Stomach (tissue), 19 donors: Measurements from ENCODE around the gene OR4D11. TPM values are rescaled to one million over a fixed set of nuclear protein-coding genes. Genes with fewer than 3 reads are reported as not detected.
A peak's percentile ranks its signal among the peaks of the same experiment; 100 is the strongest.

Experiments used
- DNase-seq, 2 donors: peaks; one replicate each; pipeline versions ENCODE4 v3.0.0 to v3.0.0-alpha.2; 2013 to 2019
- H3K27ac ChIP-seq, 5 donors: fragments of 200-600 bp in 4 of 5; sonication (generic) in 4 of 5; one replicate each; pipeline ENCODE4 v1.5.1; 2013 to 2019; ENCODE audit warnings: mild to moderate bottlenecking in 1 of 5, moderate library complexity in 1 of 5
- H3K27me3 ChIP-seq, 3 donors: fragments of 200-600 bp; sonication (generic); one replicate each; pipeline ENCODE4 v1.5.1; 2017 to 2019; ENCODE audit warnings: mixed run types in 1 of 3
- H3K36me3 ChIP-seq, 4 donors: fragments of 200-600 bp; sonication (generic); 1 replicate in 3 of 4; 2 replicates in 1 of 4; pipeline ENCODE4 v1.5.1; 2016 to 2019
- H3K4me1 ChIP-seq, 4 donors: fragments of 200-600 bp; sonication (generic); one replicate each; pipeline ENCODE4 v1.5.1; 2016 to 2019
- H3K4me3 ChIP-seq, 4 donors: fragments of 200-600 bp; sonication (generic) in 3 of 4; one replicate each; pipeline ENCODE4 v1.5.1; 2016 to 2019; ENCODE audit warnings: mild to moderate bottlenecking in 1 of 4
- H3K9me3 ChIP-seq, 4 donors: fragments of 200-600 bp; sonication (generic); one replicate each; pipeline ENCODE4 v1.5.1; 2016 to 2019
- EP300 ChIP-seq: sonication (generic); formaldehyde crosslinking; IDR thresholded peaks from one replicate; pipeline ENCODE4 v1.6.1; 2017; ENCODE audit warnings: antibody characterized with exemption
- POLR2A ChIP-seq, 4 donors: fragments of 450-650 bp; IDR thresholded peaks; one replicate each; pipeline ENCODE4 v1.6.1; 2016; ENCODE audit warnings: antibody characterized with exemption in 4 of 4, control low read depth in 2 of 4, mild to moderate bottlenecking in 1 of 4, moderate library complexity in 1 of 4
- POLR2AphosphoS5 ChIP-seq, 3 donors: sonication (generic); formaldehyde crosslinking; IDR thresholded peaks; one replicate each; pipeline ENCODE4 v1.6.1; 2016; ENCODE audit warnings: antibody characterized with exemption in 3 of 3
- WGBS, 5 donors: extraction: QIAGEN DNeasy Blood & Tissue Kit in 3 of 5; methylation state at CpG; one replicate each; pipeline versions ENCODE4 v1.1.5 to v1.1.7; 2013 to 2018; 5-methylcytosine and 5-hydroxymethylcytosine counted together
- intact Hi-C: fragments of 100-400 bp; cut with DNase I; formaldehyde crosslinking; loops from one replicate; pipeline ENCODE4 v1.15.1; 2023; ENCODE audit warnings: low total_unique reads
- long read RNA-seq, 10 donors: transcript quantifications; one replicate each; lab custom pipeline, GENCODE V29; 2026
- polyA plus RNA-seq, 3 donors: library from polyadenylated mRNA; stranded (reverse); fragments of 200-250 nt; gene quantifications; one replicate each; pipeline ENCODE4 v1.2.3, GENCODE V29; 2013
- total RNA-seq, 5 donors: library from RNA; depleted of rRNA; stranded (reverse); fragments of >200 nt; gene quantifications; one replicate each; pipeline versions ENCODE4 v1.1.0 to v1.2.3, GENCODE V29; 2014 to 2016
- TF ChIP-seq, protein P1 (sequence below), 7 experiments: fragments of 450-650 bp in 4 of 7; fragments of 200-600 bp in 3 of 7; sonication (generic) in 3 of 7; IDR thresholded peaks; one replicate each; pipeline ENCODE4 v1.5.1; 2016 to 2019; ENCODE audit warnings: antibody characterized with exemption in 7 of 7, control low read depth in 2 of 7, mild to moderate bottlenecking in 1 of 7
- donor health status: healthy with polysubstance abuse.
- donor health status: Bipolar disorder and iron deficiency.
- donor health status: healthy.

Gene OR4D11
- total RNA-seq: not detected
- polyA plus RNA-seq: not detected
- long read RNA-seq, donor 1: 0 reads
- long read RNA-seq, donor 2: 0 reads
- long read RNA-seq, donor 3: 0 reads
- long read RNA-seq, donor 4: 0 reads
- long read RNA-seq, donor 5: 0 reads
- long read RNA-seq, donor 6: 0 reads
- long read RNA-seq, donor 7: 0 reads
- long read RNA-seq, donor 8: 0 reads
- long read RNA-seq, donor 9: 0 reads
- long read RNA-seq, donor 10: 0 reads

DNA sequence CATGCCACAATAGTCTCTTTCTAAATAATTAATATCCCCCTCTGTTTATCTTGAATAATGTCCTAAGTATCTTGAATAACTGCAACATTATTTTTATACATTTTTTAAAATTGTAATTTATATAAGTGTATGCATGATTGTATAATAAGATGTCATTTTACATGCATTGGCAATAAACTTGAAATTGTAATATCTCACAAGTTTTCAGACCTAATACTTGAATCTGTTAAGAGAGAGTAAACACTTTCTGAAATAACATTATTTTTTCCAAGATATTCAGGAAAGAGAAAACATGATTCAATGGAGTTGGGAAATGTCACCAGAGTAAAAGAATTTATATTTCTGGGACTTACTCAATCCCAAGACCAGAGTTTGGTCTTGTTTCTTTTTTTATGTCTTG is at the start of gene OR4D11:
OR4D11 (plus strand) TSS at position 301 of the 400 bp plus-strand sequence; CDS start at position 301, 0 bp downstream.
- intact Hi-C loops: no loop called here
- no peak for DNase-seq
- no peak within 1 kb of the TSS for H3K27ac ChIP-seq
- H3K9me3 ChIP-seq: no peaks in the 10 kb centered on the region
- TF ChIP-seq, protein P1, sequence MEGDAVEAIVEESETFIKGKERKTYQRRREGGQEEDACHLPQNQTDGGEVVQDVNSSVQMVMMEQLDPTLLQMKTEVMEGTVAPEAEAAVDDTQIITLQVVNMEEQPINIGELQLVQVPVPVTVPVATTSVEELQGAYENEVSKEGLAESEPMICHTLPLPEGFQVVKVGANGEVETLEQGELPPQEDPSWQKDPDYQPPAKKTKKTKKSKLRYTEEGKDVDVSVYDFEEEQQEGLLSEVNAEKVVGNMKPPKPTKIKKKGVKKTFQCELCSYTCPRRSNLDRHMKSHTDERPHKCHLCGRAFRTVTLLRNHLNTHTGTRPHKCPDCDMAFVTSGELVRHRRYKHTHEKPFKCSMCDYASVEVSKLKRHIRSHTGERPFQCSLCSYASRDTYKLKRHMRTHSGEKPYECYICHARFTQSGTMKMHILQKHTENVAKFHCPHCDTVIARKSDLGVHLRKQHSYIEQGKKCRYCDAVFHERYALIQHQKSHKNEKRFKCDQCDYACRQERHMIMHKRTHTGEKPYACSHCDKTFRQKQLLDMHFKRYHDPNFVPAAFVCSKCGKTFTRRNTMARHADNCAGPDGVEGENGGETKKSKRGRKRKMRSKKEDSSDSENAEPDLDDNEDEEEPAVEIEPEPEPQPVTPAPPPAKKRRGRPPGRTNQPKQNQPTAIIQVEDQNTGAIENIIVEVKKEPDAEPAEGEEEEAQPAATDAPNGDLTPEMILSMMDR (IDR thresholded peaks at IDR 0.05): no peak
- no peak for TF ChIP-seq EP300
- no peak for TF ChIP-seq POLR2A (IDR thresholded peaks at IDR 0.05)
- no peak for TF ChIP-seq POLR2AphosphoS5 (IDR thresholded peaks at IDR 0.05)
- no peaks in the 10 kb centered on the region for H3K4me1 ChIP-seq
- no peaks in the 10 kb centered on the region for H3K27me3 ChIP-seq
- no peak within 1 kb of the TSS for H3K4me3 ChIP-seq
- H3K36me3 ChIP-seq: no peaks in the 10 kb centered on the region

DNA sequence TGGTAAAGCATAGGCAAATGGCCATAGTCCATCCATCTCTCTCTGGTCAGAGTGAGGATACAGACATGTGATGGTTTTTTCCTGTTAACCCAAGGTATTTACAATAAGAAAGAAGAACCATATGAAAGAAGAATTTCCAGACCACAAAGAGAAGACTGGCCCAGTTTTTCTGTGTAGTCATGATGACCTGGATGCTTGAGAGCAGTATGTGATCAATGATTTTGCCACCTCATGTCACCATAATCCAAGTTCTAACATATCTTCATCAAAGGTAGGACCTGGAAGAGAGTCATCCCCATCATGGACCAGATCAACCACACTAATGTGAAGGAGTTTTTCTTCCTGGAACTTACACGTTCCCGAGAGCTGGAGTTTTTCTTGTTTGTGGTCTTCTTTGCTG is 46.7 kb upstream of the OR4D11 start, which contains the start of gene OR4D6:
OR4D6 (plus strand) TSS at position 301 of the 400 bp plus-strand sequence; CDS start at position 301, 0 bp downstream.
- Histone ChIP-seq H3K4me1 (no peaks in the 10 kb centered on the region), H3K9me3 (no peaks in the 10 kb centered on the region), H3K27ac (no peak within 1 kb of the TSS), H3K4me3 (no peak within 1 kb of the TSS), H3K27me3 (no peaks in the 10 kb centered on the region), H3K36me3 (no peaks in the 10 kb centered on the region)
- DNase-seq: no peak
- intact Hi-C loops: no loop called here
- no peak for TF ChIP-seq POLR2AphosphoS5 (IDR thresholded peaks at IDR 0.05)
- WGBS, 5 donors: 74 to 98% (median 92%) methylated on average over 2 of the region's 2 CpGs

DNA sequence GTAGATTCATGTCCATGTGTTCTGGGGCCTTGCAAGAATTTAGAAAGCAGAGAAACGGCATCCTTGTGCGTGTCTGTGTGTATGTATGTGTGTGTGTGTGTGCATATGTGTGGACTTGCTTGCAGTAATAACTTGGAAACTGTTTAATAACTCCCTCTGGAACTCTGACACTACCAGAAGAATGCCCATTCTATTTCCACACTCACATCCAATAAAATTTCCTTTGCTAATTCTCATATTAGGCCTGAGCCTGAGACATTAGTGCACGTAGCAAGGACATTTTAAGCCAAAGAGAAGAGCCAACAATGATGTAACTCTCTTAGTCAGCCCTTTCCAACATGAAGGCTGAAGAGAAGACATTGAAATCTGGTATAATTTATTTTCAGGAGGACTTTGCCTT is 43.5 kb upstream of the OR4D11 start:
- no peaks in the 10 kb centered on the region for H3K4me1 ChIP-seq
- 63 to 93% (median 74%) methylated on average over 3 of the region's 3 CpGs for WGBS, 5 donors
- H3K27ac ChIP-seq: no peak overlapping the region
- no peak for TF ChIP-seq POLR2A (IDR thresholded peaks at IDR 0.05)
- TF ChIP-seq, protein P1 (IDR thresholded peaks at IDR 0.05): no peak
- TF ChIP-seq EP300: no peak
- no peak for TF ChIP-seq POLR2AphosphoS5 (IDR thresholded peaks at IDR 0.05)
- H3K9me3 ChIP-seq: no peaks in the 10 kb centered on the region
- intact Hi-C loops: no loop called here
- no peak for DNase-seq
- no peaks in the 10 kb centered on the region for H3K27me3 ChIP-seq
- H3K4me3 ChIP-seq: no peak overlapping the region
- no peaks in the 10 kb centered on the region for H3K36me3 ChIP-seq

DNA sequence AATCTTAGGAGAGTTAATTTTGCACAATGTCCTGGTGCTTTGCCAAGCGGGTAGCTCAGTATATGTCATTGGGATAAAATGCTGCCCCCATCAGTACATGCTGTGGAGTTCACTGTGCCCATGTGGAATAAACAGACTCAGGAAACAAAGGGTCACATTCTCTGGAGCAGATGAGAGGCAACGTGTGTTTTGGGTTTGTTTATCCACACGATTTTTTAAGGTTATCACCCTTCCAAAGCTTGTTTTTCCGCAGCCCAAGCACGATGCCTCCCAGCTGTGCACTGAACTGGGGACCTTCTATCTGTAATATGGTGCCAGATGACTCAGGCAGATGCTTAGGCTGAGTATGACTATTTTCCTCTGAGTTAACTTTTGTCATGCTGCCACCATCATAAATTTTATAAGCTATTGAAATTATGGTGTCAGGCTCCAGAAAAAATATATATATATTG is 40.2 kb upstream of the OR4D11 start:
- 36 to 44% (median 41%) methylated on average over 5 of the region's 5 CpGs for WGBS, 5 donors
- Histone ChIP-seq H3K27ac (no peak overlapping the region), H3K4me1 (no peaks in the 10 kb centered on the region), H3K27me3 (no peaks in the 10 kb centered on the region), H3K36me3 (no peaks in the 10 kb centered on the region), H3K4me3 (no peak overlapping the region), H3K9me3 (no peaks in the 10 kb centered on the region)
- DNase-seq: peak in 1 of 2 donors; percentile 47
- intact Hi-C loops: no loop called here
- TF ChIP-seq, protein P1 (IDR thresholded peaks at IDR 0.05): no peak
- TF ChIP-seq EP300: no peak
- no peak for TF ChIP-seq POLR2AphosphoS5 (IDR thresholded peaks at IDR 0.05)
- no peak for TF ChIP-seq POLR2A (IDR thresholded peaks at IDR 0.05)

DNA sequence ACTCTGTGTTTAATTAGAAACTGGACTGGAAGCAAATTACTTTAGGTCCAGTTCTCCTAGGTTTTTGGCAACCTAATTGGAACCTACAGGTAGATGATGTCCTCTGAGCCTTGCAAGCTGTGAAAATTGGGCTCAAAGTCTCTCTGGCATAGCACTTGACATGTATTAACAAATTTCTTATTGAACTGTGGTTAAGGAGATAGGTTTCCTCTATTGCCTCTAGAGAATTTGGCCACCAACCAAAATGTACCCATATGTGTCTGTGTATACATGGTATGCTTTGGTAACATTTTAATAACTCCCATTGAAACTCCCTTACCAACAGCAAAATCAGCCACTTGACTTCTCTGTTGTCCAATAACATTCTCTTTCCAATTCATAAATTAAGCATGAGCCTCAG is 30.4 kb upstream of the OR4D11 start, which contains the start of gene OR4D10:
OR4D10 (plus strand) TSS at position 301 of the 400 bp plus-strand sequence. CDS start 4,115 bp downstream, outside the sequence.
- Histone ChIP-seq H3K27me3 (no peaks in the 10 kb centered on the region), H3K27ac (no peak within 1 kb of the TSS), H3K4me3 (no peak within 1 kb of the TSS), H3K4me1 (no peaks in the 10 kb centered on the region), H3K36me3 (no peaks in the 10 kb centered on the region), H3K9me3 (no peaks in the 10 kb centered on the region)
- intact Hi-C loops: no loop called here
- TF ChIP-seq POLR2A (IDR thresholded peaks at IDR 0.05): no peak
- TF ChIP-seq, protein P1 (IDR thresholded peaks at IDR 0.05): no peak
- no peak for TF ChIP-seq POLR2AphosphoS5 (IDR thresholded peaks at IDR 0.05)
- TF ChIP-seq EP300: no peak
- no peak for DNase-seq
